H1 (cell line): Measurements from ENCODE around the gene NDC1.

ENCODE experiments used
- CBX8 ChIP-seq: fragments of 300-800, 300-1000 bp; sonication (generic); IDR thresholded peaks from 2 replicates; pipeline ENCODE4 v1.7.1; 2016; ENCODE audit warnings: low read depth, low read length, borderline replicate concordance
- EGR1 ChIP-seq: IDR thresholded peaks from 2 replicates; pipeline ENCODE4 v1.6.1; 2011; ENCODE audit warnings: low read depth, low read length, borderline replicate concordance
- EP300 ChIP-seq, 2 experiments: IDR thresholded peaks; 1 replicate in 1 of 2; 2 replicates in 1 of 2; pipeline ENCODE4 v1.6.1; 2011 to 2012; ENCODE audit warnings: low read depth in 2 of 2, low read length in 2 of 2, mild to moderate bottlenecking in 2 of 2, borderline replicate concordance in 1 of 2, inconsistent platforms in 1 of 2, moderate library complexity in 1 of 2
- EZH2 ChIP-seq: fragments of 200-600 bp; sonication (generic); IDR thresholded peaks from 2 replicates; pipeline ENCODE4 v1.7.1; 2012; ENCODE audit warnings: low read depth, mild to moderate bottlenecking, moderate library complexity, low read length, inconsistent platforms; ENCODE audit not compliant: severe bottlenecking

GRCh38 chr1:53792806-53793205, 45.3 kb downstream of the NDC1 start:
- TF ChIP-seq EP300 (IDR thresholded peaks at IDR 0.05; ENCODE audit: borderline replicate concordance in 1 of 2, low read depth in 2 of 2, low read length in 2 of 2) (no peak), CBX8 (no peak), EGR1 (no peak), EZH2 (no peak)
